ENCODE data around the gene ALG11.

DNA sequence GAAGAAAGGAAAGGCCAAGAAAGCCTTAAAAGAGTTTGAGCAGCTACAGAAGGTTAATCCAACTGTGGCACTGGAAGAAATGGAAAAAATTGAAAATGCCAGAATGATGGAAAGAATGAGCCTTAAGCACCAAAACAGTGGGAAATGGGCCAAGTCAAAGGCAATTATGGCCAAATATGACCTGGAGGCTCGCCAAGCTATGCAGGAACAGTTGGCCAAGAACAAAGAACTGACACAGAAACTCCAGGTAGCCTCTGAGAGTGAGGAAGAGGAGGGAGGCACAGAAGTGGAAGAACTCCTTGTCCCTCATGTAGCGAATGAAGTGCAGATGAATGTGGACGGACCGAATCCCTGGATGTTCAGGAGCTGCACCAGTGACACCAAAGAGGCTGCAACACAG lies 17.4 kb downstream of the ALG11 start:
- no peak for TF ChIP-seq EZH2 (IDR thresholded peaks at IDR 0.05; ENCODE audit: low read length, unreplicated experiment)
- TF ChIP-seq, protein P1, sequence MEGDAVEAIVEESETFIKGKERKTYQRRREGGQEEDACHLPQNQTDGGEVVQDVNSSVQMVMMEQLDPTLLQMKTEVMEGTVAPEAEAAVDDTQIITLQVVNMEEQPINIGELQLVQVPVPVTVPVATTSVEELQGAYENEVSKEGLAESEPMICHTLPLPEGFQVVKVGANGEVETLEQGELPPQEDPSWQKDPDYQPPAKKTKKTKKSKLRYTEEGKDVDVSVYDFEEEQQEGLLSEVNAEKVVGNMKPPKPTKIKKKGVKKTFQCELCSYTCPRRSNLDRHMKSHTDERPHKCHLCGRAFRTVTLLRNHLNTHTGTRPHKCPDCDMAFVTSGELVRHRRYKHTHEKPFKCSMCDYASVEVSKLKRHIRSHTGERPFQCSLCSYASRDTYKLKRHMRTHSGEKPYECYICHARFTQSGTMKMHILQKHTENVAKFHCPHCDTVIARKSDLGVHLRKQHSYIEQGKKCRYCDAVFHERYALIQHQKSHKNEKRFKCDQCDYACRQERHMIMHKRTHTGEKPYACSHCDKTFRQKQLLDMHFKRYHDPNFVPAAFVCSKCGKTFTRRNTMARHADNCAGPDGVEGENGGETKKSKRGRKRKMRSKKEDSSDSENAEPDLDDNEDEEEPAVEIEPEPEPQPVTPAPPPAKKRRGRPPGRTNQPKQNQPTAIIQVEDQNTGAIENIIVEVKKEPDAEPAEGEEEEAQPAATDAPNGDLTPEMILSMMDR (conservative IDR thresholded peaks at IDR 0.05; ENCODE audit: low read depth, low read length): no peak
- no peak for TF ChIP-seq EZH2phosphoT487 (IDR thresholded peaks at IDR 0.05; ENCODE audit: borderline replicate concordance, low read length)

Data from PC-3 (cell line).